ENCODE data around the gene PLEKHA8.

GRCh38 chr7:29988424-29989256 is 39.6 kb upstream of the PLEKHA8 start:
- TF ChIP-seq CTCF (IDR thresholded peaks at IDR 0.05) (no peak), POLR2A (IDR thresholded peaks at IDR 0.05) (no peak)
